Mesenchymal stem cell (in vitro differentiated cells and primary cell): ENCODE data around the gene BICD2.

ENCODE experiments used
- DNase-seq: peaks from one replicate; pipeline ENCODE4 v3.0.0-alpha.2; 2013
- H2AFZ ChIP-seq: one replicate; pipeline ENCODE4 v1.6.1; 2013; ENCODE audit warnings: low read depth, mild to moderate bottlenecking, control low read depth, inconsistent platforms, low read length, moderate library complexity
- H2AK5ac ChIP-seq: 2 replicates; pipeline ENCODE4 v1.6.1; 2013; ENCODE audit warnings: low read length, moderate library complexity, mild to moderate bottlenecking, inconsistent platforms; ENCODE audit not compliant: severe bottlenecking
- H2BK120ac ChIP-seq: one replicate; pipeline ENCODE4 v1.6.1; 2013; ENCODE audit warnings: low read depth, mild to moderate bottlenecking, inconsistent platforms, low read length, moderate library complexity
- H2BK12ac ChIP-seq, 2 experiments: one replicate each; pipeline ENCODE4 v1.6.1; 2013; ENCODE audit warnings: inconsistent platforms in 2 of 2, low read length in 2 of 2, mild to moderate bottlenecking in 2 of 2, moderate library complexity in 2 of 2, control low read depth in 1 of 2
- H2BK15ac ChIP-seq: one replicate; pipeline ENCODE4 v1.6.1; 2013; ENCODE audit warnings: mild to moderate bottlenecking, low read depth, inconsistent platforms; ENCODE audit not compliant: poor library complexity, severe bottlenecking
- H2BK5ac ChIP-seq: 2 replicates; pipeline ENCODE4 v1.6.1; 2013; ENCODE audit warnings: low read depth, mild to moderate bottlenecking, low read length, control low read depth, inconsistent platforms; ENCODE audit not compliant: poor library complexity, severe bottlenecking
- H3K14ac ChIP-seq, 2 experiments: one replicate each; pipeline ENCODE4 v1.6.1; 2013; ENCODE audit warnings: inconsistent platforms in 2 of 2, low read length in 2 of 2, control low read depth in 1 of 2, mild to moderate bottlenecking in 1 of 2, moderate library complexity in 1 of 2
- H3K18ac ChIP-seq, 2 experiments: one replicate each; pipeline ENCODE4 v1.6.1; 2013; ENCODE audit warnings: inconsistent platforms in 2 of 2, low read length in 2 of 2, control low read depth in 1 of 2, low read depth in 1 of 2, mild to moderate bottlenecking in 1 of 2
- H3K23ac ChIP-seq, 2 experiments: one replicate each; pipeline ENCODE4 v1.6.1; 2013; ENCODE audit warnings: inconsistent platforms in 2 of 2, low read length in 2 of 2, mild to moderate bottlenecking in 2 of 2, moderate library complexity in 2 of 2, control low read depth in 1 of 2
- H3K27ac ChIP-seq: 2 replicates; pipeline ENCODE4 v1.5.1; 2013; ENCODE audit warnings: mild to moderate bottlenecking, moderate library complexity, low read length, control low read depth, inconsistent platforms; ENCODE audit not compliant: poor library complexity, severe bottlenecking
- H3K27me3 ChIP-seq, 2 experiments: 2 replicates each; pipeline versions ENCODE4 v1.6.1 to v1.7.0; 2013; ENCODE audit warnings: low read length in 2 of 2, mild to moderate bottlenecking in 2 of 2, moderate library complexity in 2 of 2, control low read depth in 1 of 2, inconsistent platforms in 1 of 2; ENCODE audit not compliant: control insufficient read depth in 1 of 2, insufficient read depth in 1 of 2
- H3K36me3 ChIP-seq, 2 experiments: 2 replicates each; pipeline versions ENCODE4 v1.6.1 to v1.7.0; 2013; ENCODE audit warnings: low read length in 2 of 2, control low read depth in 1 of 2, inconsistent platforms in 1 of 2, low read depth in 1 of 2, mild to moderate bottlenecking in 1 of 2; ENCODE audit not compliant: insufficient read depth in 2 of 2, control insufficient read depth in 1 of 2
- H3K4ac ChIP-seq, 2 experiments: one replicate each; pipeline ENCODE4 v1.6.1; 2013; ENCODE audit warnings: inconsistent platforms in 2 of 2, low read length in 2 of 2, mild to moderate bottlenecking in 2 of 2, moderate library complexity in 2 of 2, control low read depth in 1 of 2, low read depth in 1 of 2
- H3K4me1 ChIP-seq: 2 replicates; pipeline ENCODE4 v1.6.1; 2013; ENCODE audit warnings: low read depth, low read length, control low read depth; ENCODE audit not compliant: control insufficient read depth, insufficient read depth
- H3K4me2 ChIP-seq: 2 replicates; pipeline ENCODE4 v1.6.1; 2013; ENCODE audit warnings: low read length, mild to moderate bottlenecking, inconsistent platforms; ENCODE audit not compliant: poor library complexity, severe bottlenecking
- H3K4me3 ChIP-seq, 2 experiments: 2 replicates each; pipeline versions ENCODE4 v1.5.1 to v1.7.0; 2013; ENCODE audit warnings: low read length in 2 of 2, mild to moderate bottlenecking in 2 of 2, control low read depth in 1 of 2, low read depth in 1 of 2; ENCODE audit not compliant: insufficient read depth in 1 of 2
- H3K79me1 ChIP-seq: replicated peaks from 2 replicates; pipeline ENCODE4 v1.6.1; 2013; ENCODE audit warnings: mild to moderate bottlenecking, control low read depth, low read length, inconsistent platforms; ENCODE audit not compliant: poor library complexity, severe bottlenecking
- H3K9ac ChIP-seq: 2 replicates; pipeline ENCODE4 v1.7.0; 2013; ENCODE audit warnings: mild to moderate bottlenecking, low read length, moderate library complexity
- H3K9me3 ChIP-seq: 2 replicates; pipeline ENCODE4 v1.7.0; 2013; ENCODE audit warnings: mild to moderate bottlenecking, low read length; ENCODE audit not compliant: control insufficient read depth
- H4K8ac ChIP-seq: one replicate; pipeline ENCODE4 v1.6.1; 2013; ENCODE audit warnings: inconsistent platforms, mild to moderate bottlenecking, low read length, moderate library complexity
- H4K91ac ChIP-seq: one replicate; pipeline ENCODE4 v1.6.1; 2013; ENCODE audit warnings: mild to moderate bottlenecking, low read length, inconsistent platforms
- WGBS: methylation state at CpG from one replicate; pipeline ENCODE4 v1.1.7; 2013; ENCODE audit warnings: mixed read lengths; 5-methylcytosine and 5-hydroxymethylcytosine counted together

Gene BICD2

DNA sequence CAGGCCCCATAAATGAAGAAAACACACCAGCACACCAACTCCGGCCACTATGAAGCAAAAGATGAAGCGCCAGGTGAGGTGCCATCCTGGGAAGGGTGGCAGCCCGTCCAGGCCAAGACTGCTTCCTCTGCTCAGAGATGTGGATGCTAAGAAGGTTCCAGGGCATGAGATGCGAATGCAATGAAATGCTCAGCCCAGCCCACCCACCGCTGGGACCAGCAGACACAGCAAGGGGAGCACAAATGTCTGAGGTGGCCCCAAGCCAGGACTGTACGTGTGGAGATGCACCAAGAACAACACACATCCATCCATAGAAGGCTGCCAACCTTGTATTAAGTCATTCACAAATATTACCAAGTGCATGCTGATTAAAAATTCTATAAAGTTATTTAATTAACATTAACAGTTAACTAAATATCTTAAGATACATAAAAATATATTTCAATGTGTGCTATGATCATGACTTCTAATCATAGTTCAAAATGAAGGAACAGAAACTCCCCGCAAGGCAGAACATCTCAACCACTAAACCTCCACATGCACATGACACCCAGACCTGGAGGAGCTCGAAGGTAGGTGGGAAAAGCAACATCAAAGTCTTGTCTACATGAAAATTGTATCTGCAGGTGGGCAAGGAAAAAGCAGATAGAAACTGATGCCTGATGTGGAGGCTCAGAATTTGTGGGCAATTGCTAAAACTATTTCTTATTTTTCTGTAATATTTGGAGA is 43.7 kb downstream of the BICD2 start:
- no peak overlapping the region for H2AFZ ChIP-seq
- no peak overlapping the region for H2BK12ac ChIP-seq

DNA sequence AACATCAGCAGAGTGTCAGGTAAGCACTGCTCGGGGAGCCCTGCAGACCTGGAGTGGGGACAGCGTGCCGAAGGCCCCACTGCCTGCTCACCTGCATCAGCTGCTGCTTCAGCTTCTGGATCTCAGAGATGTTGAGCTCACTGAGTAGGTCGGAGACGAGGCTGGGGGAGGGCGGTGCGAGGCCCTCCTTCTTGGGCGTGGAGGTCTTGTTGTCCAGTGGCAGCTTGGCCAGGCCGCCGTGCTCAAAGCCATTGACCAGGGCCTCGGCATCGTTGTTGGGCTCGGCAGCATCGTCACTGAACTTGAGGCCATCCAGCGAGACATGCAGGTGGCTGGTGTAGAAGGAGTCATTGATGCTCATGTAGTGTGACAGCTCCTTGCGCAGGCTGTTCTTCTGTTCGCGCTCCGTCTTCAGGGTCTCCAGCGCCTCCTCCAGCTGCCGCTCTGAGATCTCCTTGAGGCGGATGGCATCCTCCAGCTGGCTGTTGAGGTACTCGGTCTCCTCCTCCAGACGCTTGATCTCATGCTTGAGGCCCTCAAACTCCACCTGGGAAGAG is 44.3 kb downstream of the BICD2 start:
- Histone ChIP-seq H3K36me3 (peaks cover 71 to 81% of the 10 kb centered on the region in 2 experiments), H2AK5ac (no peak overlapping the region), H4K91ac (no peak overlapping the region), H3K9ac (no peak overlapping the region), H3K27me3 (no peaks in the 10 kb centered on the region), H3K14ac (no peak overlapping the region), H2BK12ac (no peak overlapping the region), H3K79me1 (peaks cover 48% of the 10 kb centered on the region), H3K23ac (no peak overlapping the region), H3K4me1 (peaks cover 7% of the 10 kb centered on the region), H2AFZ (no peak overlapping the region), H3K27ac (no peak overlapping the region), H3K18ac (no peak overlapping the region), H3K4me2 (no peak overlapping the region), H3K4me3 (no peak overlapping the region), H3K4ac (no peak overlapping the region), H3K9me3 (no peaks in the 10 kb centered on the region), H4K8ac (no peak overlapping the region), H2BK120ac (no peak overlapping the region), H2BK15ac (no peak overlapping the region), H2BK5ac (no peak overlapping the region)
- WGBS, result 98% methylated on average over 24 of the region's 24 CpGs
- DNase-seq, result no peak

More for the DNA sequence above, 43.7 kb downstream of the BICD2 start:
- Histone ChIP-seq H2BK5ac (no peak overlapping the region), H3K4me1 (peaks cover 8% of the 10 kb centered on the region), H3K23ac (no peak overlapping the region), H3K79me1 (peaks cover 49% of the 10 kb centered on the region), H3K9me3 (no peaks in the 10 kb centered on the region), H2BK120ac (no peak overlapping the region), H4K8ac (no peak overlapping the region), H3K4me2 (no peak overlapping the region), H4K91ac (no peak overlapping the region), H3K36me3 (peaks cover 76 to 81% of the 10 kb centered on the region in 2 experiments), H2AK5ac (no peak overlapping the region), H3K4ac (no peak overlapping the region), H3K27ac (no peak overlapping the region), H3K18ac (no peak overlapping the region), H3K4me3 (no peak overlapping the region), H3K14ac (no peak overlapping the region), H3K9ac (no peak overlapping the region), H2BK15ac (no peak overlapping the region), H3K27me3 (no peaks in the 10 kb centered on the region)
- 100% methylated on average over 8 of the region's 8 CpGs for WGBS
- no peak for DNase-seq

DNA sequence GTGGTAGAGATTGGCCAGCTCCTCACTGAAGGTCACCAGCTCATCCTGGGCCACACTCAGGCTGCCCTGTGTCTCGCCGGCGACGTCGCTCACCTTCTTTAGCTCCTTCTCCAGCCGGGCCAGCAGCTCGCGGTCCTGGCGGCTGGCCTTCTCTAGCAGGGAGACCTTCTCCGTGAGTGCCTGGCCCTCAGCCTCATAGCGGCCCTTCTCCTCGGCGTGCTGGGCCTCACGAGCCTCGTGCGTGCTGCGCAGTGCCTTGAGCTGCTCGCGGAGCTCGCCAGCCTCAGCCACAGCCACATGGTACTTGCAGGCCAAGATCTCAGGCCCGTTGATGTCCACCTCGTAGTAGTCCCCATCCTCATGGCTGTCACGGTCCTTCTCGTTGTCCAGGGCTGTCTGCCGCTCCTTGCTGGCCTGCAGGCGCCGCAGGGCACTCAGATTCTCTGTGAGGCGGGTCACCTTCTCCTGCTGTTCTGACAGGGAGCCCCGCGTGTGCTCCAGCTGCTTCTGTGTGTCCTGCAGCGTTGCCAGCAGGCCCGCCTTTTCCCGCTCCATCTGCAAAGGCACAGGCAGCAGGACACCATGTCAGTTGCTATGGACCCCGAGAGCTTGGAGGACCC is 45.5 kb downstream of the BICD2 start:
- Histone ChIP-seq H3K79me1 (peaks cover 52% of the 10 kb centered on the region), H3K4me1 (peaks cover 5% of the 10 kb centered on the region), H3K36me3 (peaks cover 78 to 83% of the 10 kb centered on the region in 2 experiments), H2BK15ac (no peak overlapping the region), H3K9ac (no peak overlapping the region), H3K4me3 (no peak overlapping the region), H4K8ac (no peak overlapping the region), H2BK5ac (no peak overlapping the region), H3K23ac (no peak overlapping the region), H2AFZ (no peak overlapping the region), H3K4me2 (no peak overlapping the region), H3K4ac (no peak overlapping the region), H3K9me3 (no peaks in the 10 kb centered on the region), H4K91ac (no peak overlapping the region), H2AK5ac (no peak overlapping the region), H3K18ac (no peak overlapping the region), H3K14ac (no peak overlapping the region), H2BK120ac (no peak overlapping the region), H3K27ac (no peak overlapping the region), H2BK12ac (no peak overlapping the region), H3K27me3 (no peaks in the 10 kb centered on the region)
- WGBS, result 97% methylated on average over 34 of the region's 34 CpGs
- DNase-seq, result no peak
